GM19328 (cell line): ENCODE data around the gene APBB2.
A peak's percentile ranks its signal among the peaks of the same experiment; 100 is the strongest.
"Not testable (repeated sequence)": the region's sequence is repeated elsewhere in the genome, so short reads cannot be mapped to it uniquely, and the experiment has no call there.

Experiments
- ATAC-seq: cut with Tn5 transposase; IDR thresholded peaks from one replicate; pipeline ENCODE4 v1.9.1; 2021; ENCODE audit warnings: mild to moderate bottlenecking, moderate library complexity; ENCODE audit not compliant: unreplicated experiment

The APBB2 gene

DNA sequence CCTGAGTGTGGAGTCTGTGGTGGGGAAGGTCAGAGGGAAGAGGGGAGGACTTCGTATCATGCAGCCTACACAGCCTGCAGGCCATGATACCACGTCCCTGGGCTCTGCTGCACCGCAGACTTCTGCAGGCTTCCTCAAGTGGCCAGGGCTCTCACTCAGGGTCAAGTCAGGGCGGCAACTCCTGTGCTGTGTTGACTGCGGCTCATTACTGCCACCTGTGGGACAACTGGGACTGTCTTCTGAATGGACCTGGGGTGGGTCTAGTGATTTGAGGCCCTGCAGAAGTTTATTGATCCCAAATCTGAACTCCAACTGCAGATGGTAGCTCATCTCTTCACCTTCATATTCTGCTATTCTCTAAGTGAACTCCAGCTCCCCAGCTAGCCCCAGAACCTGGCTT is 297.5 kb downstream of the APBB2 start:
- ATAC-seq, result no peak

DNA sequence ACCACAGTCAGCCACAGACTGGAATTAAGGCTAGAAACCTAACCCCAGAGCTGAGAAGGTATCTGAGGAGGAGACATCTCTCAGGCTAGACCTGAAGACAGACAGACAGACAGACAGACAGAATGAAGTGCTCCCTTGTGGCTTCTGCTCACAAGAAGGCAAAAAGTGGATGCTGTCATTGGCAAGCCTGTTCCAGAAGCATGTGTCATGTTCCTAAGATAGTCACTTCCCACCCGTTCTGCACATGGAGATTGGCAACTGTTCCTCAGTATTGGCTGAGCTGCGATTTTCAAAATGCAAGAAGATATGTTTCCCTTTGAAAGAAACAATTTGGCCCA is 298.2 kb downstream of the APBB2 start:
- no peak for ATAC-seq

DNA sequence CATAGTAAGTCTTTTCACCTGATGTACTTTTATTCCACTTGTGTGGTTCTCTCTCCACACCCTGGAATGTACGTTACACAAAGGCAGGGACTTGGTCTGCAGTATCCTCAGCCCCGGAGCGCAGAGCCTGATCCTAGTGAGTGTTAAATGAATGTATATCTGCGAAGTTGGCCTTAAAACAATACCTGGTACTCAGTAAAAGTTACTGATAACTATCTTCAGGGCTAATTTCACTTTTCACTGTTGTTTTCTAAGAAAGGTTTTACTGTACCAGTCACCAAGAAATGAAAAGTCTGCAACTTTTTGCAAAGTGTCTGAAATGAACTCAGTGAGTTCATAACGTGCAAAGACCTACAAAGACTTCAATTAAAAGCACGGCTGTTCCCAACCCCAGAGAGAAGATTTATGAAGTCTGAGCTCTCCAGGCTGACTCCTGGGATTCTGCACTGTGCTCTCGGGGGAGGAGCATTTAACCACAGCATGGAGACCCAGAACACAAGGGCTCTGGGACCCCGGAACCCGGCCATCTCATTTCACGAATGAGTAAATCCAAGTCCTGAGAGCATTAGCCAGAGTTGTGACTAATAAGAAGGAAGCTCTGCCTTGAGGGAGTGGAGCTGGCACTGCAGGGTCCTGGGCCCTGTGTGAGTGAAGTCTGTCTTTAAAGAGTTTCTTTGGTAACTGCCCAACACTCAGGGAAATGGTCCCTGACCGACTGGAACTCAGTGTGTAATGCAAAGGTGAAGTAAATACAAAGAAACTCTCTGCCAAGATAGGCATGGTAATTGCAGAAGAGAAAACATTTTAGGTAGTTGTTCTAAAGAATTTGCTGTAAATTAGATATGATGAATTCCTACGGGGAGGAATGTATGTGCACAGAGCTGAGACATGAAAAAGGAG is 298.8 kb downstream of the APBB2 start:
- ATAC-seq, result no peak

DNA sequence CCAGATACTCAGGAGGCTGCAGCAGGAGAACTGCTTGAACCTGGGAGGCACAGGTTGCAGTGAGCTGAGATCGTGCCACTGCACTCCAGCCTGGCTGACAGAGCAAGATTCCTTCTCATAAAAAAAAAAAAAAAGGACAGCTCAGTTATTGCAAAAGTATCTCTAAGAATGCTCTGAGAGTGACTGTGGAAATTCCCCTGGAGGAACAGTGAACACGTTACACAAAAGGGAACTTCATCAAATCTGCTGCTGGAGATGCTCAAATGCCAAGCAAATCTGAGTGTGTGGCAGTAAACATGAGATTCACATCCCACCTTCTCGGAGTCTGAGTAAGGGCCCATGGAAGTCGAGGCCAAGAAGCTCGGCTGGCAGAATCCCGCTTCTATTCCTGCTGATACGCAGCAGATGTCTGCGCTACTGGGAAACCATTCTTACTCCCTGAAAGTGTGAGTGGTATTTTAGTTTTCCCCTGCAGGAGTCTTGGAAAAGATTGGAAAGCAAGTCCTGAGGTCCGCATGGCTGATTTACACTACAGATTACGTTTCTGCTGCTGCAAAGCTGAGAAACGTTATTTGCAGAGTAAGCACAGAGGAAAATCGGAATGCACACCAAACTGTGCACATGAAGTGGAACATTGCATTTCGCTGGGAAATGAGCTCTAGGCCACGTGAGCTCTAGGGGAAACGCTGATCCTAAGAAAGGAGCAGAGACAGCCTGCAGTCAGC is 301.7 kb downstream of the APBB2 start:
- no peak for ATAC-seq

DNA sequence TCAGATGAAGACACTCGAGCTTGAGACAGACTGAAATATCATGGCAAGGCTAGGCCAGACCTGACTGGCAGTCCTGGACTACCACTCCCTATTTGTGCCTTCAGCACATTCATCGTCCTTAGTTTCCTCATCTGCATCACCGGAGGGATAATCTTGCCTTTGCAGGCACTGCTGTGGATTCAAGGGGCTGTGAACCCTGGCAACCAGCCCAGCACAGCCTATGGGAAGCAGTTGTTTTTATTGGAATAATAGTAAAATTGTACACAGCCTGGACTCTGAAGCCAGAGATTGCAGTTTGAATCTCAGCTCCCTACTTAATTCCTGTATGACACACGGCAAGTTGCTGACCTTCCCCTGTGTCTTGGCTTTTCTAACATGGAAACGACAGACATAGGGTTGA is 303.6 kb downstream of the APBB2 start:
- ATAC-seq, result no peak

DNA sequence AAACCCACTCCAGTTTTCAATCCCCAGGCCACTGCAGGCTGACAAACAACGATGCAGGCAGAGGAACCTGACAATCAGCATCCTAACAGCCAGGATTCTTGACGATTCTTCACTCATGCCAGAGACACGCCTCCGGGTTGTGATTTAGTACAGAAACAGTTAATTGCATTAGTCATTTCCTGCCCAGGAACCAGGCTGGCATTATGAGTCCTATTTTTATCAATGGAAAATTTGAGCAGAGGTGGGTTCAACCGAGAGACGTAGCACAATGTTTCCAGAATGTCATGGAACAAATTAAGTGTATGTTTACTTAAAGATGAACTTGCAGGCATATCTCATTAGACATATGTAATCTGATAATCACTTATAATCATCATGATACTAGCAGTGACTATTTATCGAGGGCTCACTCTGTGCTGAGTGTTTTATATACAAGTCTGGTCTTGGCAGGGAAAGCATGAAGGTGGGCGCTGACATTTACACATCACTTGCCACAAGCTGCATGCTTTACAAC is 304.9 kb downstream of the APBB2 start:
- ATAC-seq, result no peak

DNA sequence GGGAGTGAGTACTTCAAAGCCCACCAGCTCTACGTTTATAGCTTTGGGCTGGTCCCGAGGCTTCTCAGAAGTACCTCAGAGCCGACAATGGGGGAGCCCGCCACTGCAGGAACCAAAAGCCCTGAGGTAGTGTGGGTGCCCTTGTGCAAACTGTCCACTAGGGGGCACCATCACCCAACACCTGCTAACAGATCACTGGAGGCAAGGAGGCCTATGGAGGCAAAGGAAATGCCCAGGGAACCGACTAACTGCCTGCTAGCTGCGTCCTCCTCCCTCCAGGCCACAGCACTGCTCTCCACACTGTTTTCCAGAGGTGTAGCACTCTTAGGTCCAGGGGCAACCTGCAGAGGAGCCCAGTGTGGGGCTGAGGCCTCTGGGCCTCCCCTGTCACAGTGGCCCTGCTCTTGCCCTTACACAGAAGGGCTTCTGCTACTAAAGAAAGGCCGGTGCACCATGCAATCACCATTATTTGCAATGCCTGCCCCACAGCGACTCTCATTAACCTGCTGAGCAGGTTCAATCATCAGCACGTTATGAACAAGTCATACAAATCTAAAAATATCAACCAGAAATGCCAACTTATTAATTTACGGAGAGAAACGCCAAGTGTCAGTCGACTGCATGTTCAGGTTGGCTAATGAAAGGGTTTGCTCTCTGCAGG is 305.5 kb downstream of the APBB2 start:
- peak; percentile 91 for ATAC-seq

DNA sequence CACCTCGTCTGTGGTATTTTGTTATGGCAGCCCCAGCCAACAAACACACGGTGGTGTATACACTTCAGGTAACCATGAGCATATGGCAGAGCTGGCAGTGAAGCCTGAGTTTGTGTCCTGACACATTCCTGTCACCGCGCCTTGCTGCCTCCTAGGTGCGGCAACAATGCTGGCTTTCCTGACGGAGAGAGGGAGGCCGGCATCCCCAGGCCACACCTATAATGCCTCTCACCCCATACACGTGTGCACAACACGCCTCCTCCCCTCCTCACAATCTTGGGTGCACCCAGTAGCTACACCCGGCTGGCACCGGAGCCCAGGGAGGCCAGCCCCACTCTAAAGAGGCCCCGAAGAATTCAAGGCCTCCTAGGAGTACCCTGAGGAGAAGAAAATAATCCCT is 306.0 kb downstream of the APBB2 start:
- no peak for ATAC-seq

DNA sequence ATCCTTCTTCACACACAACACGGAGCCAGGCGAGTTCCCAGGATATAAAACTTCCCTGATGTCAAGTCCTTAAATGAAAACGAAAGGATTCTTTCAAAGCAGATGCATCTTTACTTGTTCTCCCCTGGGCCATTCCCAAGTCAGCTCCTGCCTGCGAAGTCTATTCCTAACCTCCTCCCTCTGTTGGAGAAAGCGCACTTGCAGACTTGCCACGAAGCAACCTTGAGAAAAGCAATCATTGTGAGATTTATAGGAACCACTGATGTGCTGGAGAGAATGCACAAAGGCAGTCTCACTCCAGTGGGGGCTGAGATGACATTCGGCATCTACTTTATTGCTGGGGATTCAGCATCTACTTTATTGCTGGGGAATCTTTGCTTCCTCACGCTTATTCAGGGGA is 308.9 kb downstream of the APBB2 start:
- no peak for ATAC-seq

DNA sequence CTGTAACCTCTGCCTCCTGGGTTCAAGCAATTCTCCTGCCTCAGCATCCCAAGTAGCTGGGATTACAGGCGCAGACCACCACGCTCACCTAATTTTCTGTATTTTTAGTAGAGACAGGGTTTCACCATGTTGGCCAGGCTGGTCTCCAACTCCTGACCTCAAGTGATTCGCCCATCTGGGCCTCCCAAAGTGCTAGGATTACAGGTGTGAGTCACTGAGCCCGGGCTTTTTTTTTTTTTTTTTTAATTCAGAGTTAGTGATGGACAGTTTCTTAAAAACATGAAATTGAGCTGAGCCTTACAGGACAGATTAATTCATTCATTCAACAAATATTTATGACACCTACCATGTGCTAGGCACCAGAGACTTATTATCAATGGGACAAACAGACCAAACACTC is 313.8 kb downstream of the APBB2 start:
- not testable (repeated sequence) for ATAC-seq

DNA sequence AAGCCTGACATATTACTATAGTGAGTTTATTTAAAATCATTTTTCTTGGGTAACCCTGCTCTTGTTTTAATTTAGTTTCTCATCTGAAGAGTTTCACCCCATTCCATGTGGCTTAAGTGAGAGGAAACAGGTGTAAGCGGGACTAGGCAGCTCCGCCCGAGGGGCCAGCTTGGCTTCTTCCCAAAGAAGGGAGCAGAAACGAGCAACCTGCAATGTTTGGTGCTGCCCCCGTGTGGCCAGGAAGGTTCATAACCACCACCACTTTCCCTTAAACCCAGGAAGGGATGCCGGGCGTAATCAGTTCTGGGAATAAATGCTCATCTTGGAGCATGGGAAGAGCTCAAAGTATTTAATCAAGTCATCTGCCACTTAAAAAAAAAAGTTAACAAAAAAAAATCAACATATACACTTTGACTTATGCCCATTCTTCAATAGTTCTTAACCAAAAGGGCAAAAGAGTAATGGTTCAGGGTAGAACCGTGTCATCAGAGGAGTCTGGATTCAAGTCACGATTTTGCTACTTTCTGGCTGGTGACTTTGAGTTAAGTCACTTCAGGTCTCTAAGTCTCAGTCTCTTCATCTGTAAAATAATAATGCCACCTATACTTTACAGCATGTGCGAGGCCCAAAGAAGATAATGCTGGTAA is 316.7 kb downstream of the APBB2 start:
- no peak for ATAC-seq

DNA sequence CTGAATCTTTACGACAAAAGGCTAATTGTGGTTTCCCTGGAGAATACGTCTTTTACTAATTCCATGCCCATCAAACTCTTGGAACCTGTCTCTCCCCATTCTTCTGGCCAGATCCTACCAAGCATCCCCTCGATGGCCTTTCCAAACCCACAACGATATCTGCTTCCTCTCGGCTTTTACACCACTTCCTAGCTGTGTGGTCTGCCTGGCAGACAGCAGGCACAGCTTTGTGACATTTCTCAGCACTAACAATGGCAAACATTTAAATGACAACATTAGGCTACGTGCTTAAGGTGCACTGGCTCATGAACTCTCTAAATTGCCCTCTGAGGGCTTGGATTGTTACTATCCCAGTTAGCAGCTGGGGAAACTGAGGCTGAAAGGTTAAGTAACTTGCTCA is 323.6 kb downstream of the APBB2 start:
- no peak for ATAC-seq

DNA sequence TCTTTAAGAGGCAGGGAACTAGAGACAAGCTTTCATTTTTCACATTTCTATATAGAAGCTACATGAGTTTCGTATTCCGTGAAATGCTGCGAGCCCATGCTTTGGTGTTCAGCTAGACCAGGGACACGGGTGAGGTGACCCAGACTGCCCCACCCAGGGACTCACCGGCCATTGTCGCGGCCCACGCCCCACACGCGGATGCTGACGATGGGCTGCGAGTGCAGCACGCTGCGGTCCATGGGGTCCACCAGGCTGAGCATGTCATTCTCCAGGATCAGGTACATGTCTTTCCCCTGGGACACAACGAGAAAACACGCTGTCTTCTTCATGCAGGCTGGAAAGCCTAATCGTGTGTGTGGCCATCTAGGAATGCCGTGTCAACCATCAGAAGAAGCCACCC is 324.1 kb downstream of the APBB2 start:
- no peak for ATAC-seq

DNA sequence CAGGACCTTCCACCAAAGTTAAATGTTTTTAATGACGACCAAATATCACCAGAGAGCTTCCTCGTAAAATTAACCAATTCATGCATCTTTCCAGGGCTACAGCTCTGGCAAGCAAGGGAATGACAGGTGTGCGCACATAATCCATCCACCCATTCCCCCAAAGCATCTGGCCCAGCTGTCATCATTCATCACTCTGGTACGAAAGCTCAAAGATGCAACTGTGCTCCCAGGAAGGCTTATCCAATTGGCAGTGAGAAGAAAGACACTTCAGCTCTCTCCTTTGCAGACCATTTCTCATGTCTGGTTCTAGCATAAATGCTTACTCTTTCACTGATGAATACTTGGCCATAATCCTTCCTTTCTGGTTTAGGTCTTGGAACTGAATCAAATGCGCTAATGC is 325.4 kb downstream of the APBB2 start:
- no peak for ATAC-seq

DNA sequence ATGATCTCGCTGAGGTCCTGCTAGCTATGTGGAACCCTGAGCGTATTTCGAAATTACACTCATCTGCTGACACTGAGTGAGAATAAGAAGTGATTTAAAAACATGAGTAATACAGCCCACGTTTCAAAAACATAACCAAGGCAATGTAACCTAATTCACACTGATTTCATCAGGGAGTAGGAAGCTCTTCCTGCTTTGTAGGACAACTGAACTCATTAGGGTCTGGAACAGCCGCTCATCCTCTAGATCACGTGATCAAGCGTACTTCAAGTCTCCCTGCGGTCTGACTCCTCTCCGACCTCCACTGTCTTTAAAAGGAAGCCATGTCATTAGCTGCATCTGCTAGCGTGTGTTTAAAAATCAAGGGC is 326.6 kb downstream of the APBB2 start:
- ATAC-seq, result no peak

DNA sequence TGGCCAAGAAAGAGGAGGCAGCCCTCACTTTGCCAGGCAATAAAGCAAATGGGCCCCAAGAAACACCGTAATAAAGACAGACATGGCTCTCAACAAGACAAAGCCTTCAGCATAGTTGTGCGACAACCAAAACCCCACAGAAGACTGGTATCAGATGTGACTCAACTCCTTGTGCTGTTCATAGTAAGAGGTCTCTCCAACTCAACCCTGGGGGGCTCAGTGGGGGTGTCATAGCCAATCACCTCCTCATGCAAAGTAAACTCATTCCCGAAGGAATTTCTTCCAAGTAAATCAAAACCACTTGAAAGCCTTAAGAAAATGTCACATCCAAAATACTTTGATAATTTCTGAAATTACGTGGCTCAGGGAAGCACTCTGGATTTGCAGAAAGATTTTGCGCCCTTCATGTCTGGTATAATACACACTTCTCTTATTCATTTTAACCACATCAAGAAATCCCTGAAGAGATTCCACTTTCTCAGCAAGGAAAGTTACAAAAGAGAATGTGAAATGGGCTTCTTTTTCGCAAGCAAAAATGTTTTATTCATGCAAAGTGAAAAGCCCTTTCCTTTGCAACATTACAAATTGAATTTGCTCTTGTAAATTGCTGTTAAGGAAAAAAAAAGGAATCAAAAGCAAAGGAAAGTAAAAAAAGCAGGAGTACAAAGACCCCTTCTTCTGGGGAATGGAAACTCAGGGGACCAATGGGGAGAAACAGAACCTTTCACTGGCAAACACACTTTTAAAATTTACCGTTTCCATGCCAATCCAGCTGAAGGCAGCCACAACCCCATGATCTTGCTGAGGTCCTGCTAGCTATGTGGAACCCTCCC is 327.2 kb downstream of the APBB2 start:
- no peak for ATAC-seq

DNA sequence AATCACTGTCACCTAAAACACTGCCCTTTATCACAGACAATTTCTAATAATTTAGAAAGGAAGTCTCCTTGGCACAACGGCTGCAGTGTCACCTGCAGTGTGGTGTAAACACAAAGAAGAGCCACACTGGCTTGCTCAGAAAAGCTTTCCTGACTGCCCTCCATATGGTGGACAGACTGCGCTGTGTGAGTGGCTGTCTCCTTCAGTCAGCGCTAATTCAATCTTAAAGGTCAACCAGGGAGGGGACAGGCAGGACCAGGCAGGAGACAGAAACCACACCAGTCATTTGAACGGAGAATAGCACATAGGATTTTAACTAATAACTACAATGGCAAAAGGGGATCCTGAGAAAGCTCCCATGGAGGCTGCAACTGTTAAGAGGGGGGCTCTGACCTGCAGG is 332.5 kb downstream of the APBB2 start:
- no peak for ATAC-seq

DNA sequence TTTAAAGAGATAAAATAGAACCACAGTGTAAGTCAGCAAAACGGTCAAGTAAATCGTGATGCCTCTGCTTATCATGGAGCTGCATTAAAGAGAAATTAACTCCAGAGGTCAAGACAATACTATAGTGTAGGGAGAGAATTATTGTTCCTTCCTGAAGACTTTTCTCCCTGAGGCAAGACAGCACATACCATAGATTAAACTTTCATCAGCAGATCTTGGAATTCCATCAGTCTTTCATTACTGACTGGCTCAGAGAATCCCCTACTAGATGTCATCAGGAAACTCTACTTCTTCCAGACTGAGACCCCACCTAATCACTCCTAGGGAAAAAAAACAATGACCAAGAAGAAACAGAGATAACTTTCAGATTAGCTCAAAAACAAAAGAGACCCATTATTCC is 333.2 kb downstream of the APBB2 start:
- ATAC-seq, result no peak

DNA sequence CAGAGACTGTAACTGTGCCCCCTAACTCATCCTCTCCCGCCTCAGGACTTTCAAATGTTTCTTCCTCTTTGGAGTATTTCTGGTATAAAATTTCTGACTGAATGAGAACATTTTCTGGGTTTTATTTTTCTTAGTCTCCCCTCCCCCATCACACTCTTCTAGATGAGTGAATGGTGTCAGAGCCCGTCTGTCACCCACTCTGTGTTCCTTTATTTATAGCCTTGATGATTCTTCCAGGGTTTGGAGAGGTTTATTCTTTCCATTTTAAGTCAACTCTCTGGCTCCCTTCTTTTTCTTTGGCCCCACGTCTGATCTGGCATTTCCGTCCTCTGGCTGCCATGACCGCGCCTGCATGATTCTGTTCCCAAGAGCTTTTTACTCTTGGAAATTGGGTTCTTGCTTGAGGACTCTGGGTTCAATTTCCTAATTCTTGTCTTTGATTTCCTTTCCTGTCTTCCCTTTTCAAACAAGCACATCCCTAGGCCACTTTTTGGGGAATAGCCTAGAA is 335.7 kb downstream of the APBB2 start:
- no peak for ATAC-seq

DNA sequence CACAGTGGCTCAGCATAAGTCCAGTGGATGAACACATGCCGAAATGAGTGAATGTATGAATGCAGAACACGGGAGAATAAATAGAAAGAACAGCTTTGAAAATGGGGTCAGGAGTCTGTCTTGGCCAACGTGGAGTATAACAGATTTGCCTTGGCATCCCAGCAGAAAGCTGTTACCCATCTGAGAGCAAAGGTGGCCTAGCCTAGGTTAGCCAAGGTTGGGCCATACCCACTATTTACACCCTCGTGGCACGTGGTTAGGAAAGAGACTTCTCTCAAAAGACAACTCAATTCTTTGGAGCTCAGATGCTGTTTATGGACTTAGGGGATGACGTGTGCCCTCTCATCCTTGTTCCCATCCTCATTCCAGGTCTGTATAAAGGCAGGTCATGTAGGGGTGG is 337.3 kb downstream of the APBB2 start:
- no peak for ATAC-seq
